Right atrium auricular region (tissue), 2 donors: ENCODE measurements around the gene THSD4. TPM values are rescaled to one million over a fixed set of nuclear protein-coding genes. Genes with fewer than 3 reads are reported as not detected.

Source experiments
- DNase-seq: peaks from one replicate; pipeline ENCODE4 v3.0.0-alpha.2; 2019; ENCODE audit warnings: low spot score
- H3K27ac ChIP-seq, 2 donors: fragments of 200-600 bp; sonication (generic); 1 replicate in 1 of 2; 2 replicates in 1 of 2; pipeline ENCODE4 v1.5.1; 2016 to 2019
- H3K27me3 ChIP-seq, 2 donors: fragments of 200-600 bp; sonication (generic); one replicate each; pipeline versions ENCODE4 v1.5.1 to v1.6.0; 2017 to 2019
- H3K36me3 ChIP-seq: fragments of 200-600 bp; sonication (generic); one replicate; pipeline ENCODE4 v1.5.1; 2016
- H3K4me1 ChIP-seq, 2 donors: fragments of 200-600 bp; sonication (generic); one replicate each; pipeline versions ENCODE4 v1.5.1 to v1.6.0; 2017 to 2019
- H3K4me3 ChIP-seq, 2 donors: fragments of 200-600 bp; sonication (generic); 1 replicate in 1 of 2; 2 replicates in 1 of 2; pipeline ENCODE4 v1.5.1; 2017 to 2019; ENCODE audit warnings: mild to moderate bottlenecking in 1 of 2, moderate library complexity in 1 of 2
- H3K9me3 ChIP-seq, 2 donors: fragments of 200-600 bp; sonication (generic); one replicate each; pipeline ENCODE4 v1.5.1; 2019
- CTCF ChIP-seq, 2 donors: fragments of 200-600 bp; sonication (generic); IDR thresholded peaks; one replicate each; pipeline ENCODE4 v1.5.1; 2019; ENCODE audit warnings: antibody characterized with exemption in 2 of 2
- total RNA-seq, 2 donors: library from RNA; depleted of rRNA; stranded (reverse); fragments of >200 nt; gene quantifications; one replicate each; pipeline ENCODE4 v1.1.0, GENCODE V29; 2016

Gene THSD4
- total RNA-seq, 2 donors from 2014 or later: 41.2 to 85.3 TPM

GRCh38 chr15:71573599-71573998, 458.3 kb downstream of the THSD4 start:
- no peaks in the 10 kb centered on the region for H3K27me3 ChIP-seq
- no peaks in the 10 kb centered on the region for H3K4me1 ChIP-seq
- DNase-seq: no peak
- H3K4me3 ChIP-seq: no peak overlapping the region
- H3K9me3 ChIP-seq: no peaks in the 10 kb centered on the region
- no peaks in the 10 kb centered on the region for H3K36me3 ChIP-seq
- H3K27ac ChIP-seq: no peak overlapping the region
- no peak for TF ChIP-seq CTCF (IDR thresholded peaks at IDR 0.05)

GRCh38 chr15:71575474-71576045, 460.3 kb downstream of the THSD4 start:
- H3K27me3 ChIP-seq: no peaks in the 10 kb centered on the region
- H3K4me3 ChIP-seq: no peak overlapping the region
- H3K27ac ChIP-seq: no peak overlapping the region
- no peak for DNase-seq
- H3K9me3 ChIP-seq: no peaks in the 10 kb centered on the region
- no peaks in the 10 kb centered on the region for H3K4me1 ChIP-seq
- peak in 1 of 2 donors; percentile 56 for TF ChIP-seq CTCF (IDR thresholded peaks at IDR 0.05)
- H3K36me3 ChIP-seq: no peaks in the 10 kb centered on the region

- Histone ChIP-seq H3K27ac (no peak overlapping the region), H3K9me3 (no peaks in the 10 kb centered on the region), H3K4me1 (no peaks in the 10 kb centered on the region), H3K4me3 (no peak overlapping the region), H3K27me3 (no peaks in the 10 kb centered on the region), H3K36me3 (no peaks in the 10 kb centered on the region)
- TF ChIP-seq CTCF (IDR thresholded peaks at IDR 0.05): no peak
- DNase-seq: no peak
These were observed 461.8 kb downstream of the THSD4 start for GRCh38 chr15:71577071-71577470.

- no peak overlapping the region for H3K27ac ChIP-seq
- no peak for TF ChIP-seq CTCF (IDR thresholded peaks at IDR 0.05)
- no peaks in the 10 kb centered on the region for H3K4me1 ChIP-seq
- no peak for DNase-seq
- H3K4me3 ChIP-seq: no peak overlapping the region
- H3K9me3 ChIP-seq: peaks cover 0 to 24% of the 10 kb centered on the region in 2 donors
- H3K36me3 ChIP-seq: no peaks in the 10 kb centered on the region
- H3K27me3 ChIP-seq: no peaks in the 10 kb centered on the region
These were observed 466.2 kb downstream of the THSD4 start for GRCh38 chr15:71581398-71581930.

GRCh38 chr15:71585159-71585558, 469.9 kb downstream of the THSD4 start:
- DNase-seq: no peak
- H3K9me3 ChIP-seq: peaks cover 0 to 24% of the 10 kb centered on the region in 2 donors
- H3K27ac ChIP-seq: no peak overlapping the region
- H3K4me3 ChIP-seq: no peak overlapping the region
- H3K4me1 ChIP-seq: no peaks in the 10 kb centered on the region
- no peaks in the 10 kb centered on the region for H3K27me3 ChIP-seq
- H3K36me3 ChIP-seq: no peaks in the 10 kb centered on the region
- TF ChIP-seq CTCF (IDR thresholded peaks at IDR 0.05): no peak

- no peak for TF ChIP-seq CTCF (IDR thresholded peaks at IDR 0.05)
- H3K4me1 ChIP-seq: no peaks in the 10 kb centered on the region
- peaks cover 0 to 24% of the 10 kb centered on the region in 2 donors for H3K9me3 ChIP-seq
- no peak overlapping the region for H3K4me3 ChIP-seq
- H3K36me3 ChIP-seq: no peaks in the 10 kb centered on the region
- H3K27ac ChIP-seq: no peak overlapping the region
- no peaks in the 10 kb centered on the region for H3K27me3 ChIP-seq
- no peak for DNase-seq
These were observed 471.2 kb downstream of the THSD4 start for GRCh38 chr15:71586463-71586862.
